ENCODE results near the gene TTLL5.
"Not testable (repeated sequence)": the region's sequence is repeated elsewhere in the genome, so short reads cannot be mapped to it uniquely, and the experiment has no call there.

Gene TTLL5

GRCh38 chr14:75906680-75907280 is 245.7 kb downstream of the TTLL5 start:
- peak; percentile 16 to 37 (median 27) for DNase-seq (ENCODE audit: low read depth in 3 of 3, low spot score in 1 of 3)

GRCh38 chr14:75907756-75908359 is 246.8 kb downstream of the TTLL5 start:
- DNase-seq (ENCODE audit: low read depth in 3 of 3, low spot score in 1 of 3) = no peak

- no peak for DNase-seq (ENCODE audit: low read depth in 3 of 3, low spot score in 1 of 3)
Observed at GRCh38 chr14:75909630-75910029, 248.6 kb downstream of the TTLL5 start.

GRCh38 chr14:75910048-75910447 is 249.0 kb downstream of the TTLL5 start:
- no peak for DNase-seq (ENCODE audit: low read depth in 3 of 3, low spot score in 1 of 3)

DNA sequence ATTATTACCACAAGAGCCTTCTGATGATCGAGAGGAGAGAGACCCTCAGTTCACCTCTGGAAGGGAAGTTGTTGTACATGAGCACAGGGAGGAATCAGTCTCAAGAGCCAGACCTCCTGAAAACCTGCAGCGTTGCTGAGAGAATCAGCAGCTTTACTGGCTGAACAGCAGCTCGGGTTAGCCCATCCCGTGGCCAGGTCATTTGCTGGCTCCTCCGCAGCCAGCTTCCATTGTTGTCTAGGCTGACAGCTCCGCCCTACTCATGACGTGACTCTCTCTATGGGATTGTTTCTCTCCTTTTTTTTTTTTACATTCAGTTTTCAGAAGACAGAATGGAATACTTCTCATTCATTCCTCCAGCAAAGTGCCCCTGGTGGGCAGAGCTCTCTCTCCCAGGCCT is 250.8 kb downstream of the TTLL5 start:
- no peak for DNase-seq (ENCODE audit: low read depth in 3 of 3, low spot score in 1 of 3)

- no peak for DNase-seq (ENCODE audit: low read depth in 3 of 3, low spot score in 1 of 3)
Observed at GRCh38 chr14:75913183-75913582, 252.1 kb downstream of the TTLL5 start.

DNA sequence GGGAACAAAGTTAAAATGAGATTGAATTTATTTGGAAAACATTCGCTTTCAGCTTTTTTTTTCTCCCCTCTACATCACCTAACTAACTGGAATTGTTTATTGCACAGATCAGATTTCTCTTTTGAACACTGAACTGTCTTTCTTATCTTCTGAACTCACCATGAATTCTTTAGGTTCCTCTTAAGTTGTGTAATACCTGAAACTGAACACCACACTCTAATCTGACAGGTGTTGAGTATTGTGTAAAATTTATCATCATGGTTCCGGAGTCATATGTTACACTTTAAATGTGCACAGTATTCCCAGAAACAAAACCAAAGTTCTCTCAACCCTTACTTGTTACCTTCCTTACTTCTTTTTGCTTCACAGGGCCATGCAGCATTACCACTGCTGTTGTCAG is 254.0 kb downstream of the TTLL5 start:
- no peak for DNase-seq (ENCODE audit: low read depth in 3 of 3, low spot score in 1 of 3)

DNA sequence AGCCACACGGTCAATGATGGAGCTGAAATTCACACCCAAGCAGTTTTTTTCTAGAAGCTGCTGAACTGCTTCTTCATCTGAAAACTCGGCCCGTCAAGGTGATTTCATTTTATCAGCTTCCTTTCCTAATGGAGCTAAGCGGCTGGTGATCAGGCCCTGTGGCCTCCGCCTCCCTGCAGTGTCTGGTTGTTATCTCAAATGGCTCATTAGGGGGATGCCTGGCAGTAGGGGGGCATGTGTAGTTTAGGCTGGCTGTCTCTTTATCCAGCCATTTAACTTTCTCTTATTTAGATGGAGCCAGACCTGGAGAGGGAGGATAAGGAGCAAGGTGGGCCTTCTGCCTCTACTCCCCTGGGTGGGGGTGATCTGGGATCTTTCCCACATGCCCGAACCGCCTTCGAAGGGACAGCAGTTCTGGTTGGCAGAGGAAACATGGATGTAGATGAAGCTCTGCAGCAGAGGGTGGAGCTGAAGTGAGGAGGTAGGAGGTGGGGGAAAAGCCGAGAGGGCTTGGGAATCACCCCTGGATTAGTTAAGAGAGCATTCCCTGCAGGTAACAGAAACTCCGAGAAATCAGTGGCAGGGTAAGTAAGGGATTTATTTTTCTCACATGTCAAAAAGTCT is 256.4 kb downstream of the TTLL5 start:
- no peak for DNase-seq (ENCODE audit: low read depth in 3 of 3, low spot score in 1 of 3)

- DNase-seq (ENCODE audit: low read depth in 3 of 3, low spot score in 1 of 3) = no peak
Observed at GRCh38 chr14:75917946-75918335, 256.9 kb downstream of the TTLL5 start.

- DNase-seq (ENCODE audit: low read depth in 3 of 3, low spot score in 1 of 3) = not testable (repeated sequence)
Observed at GRCh38 chr14:75920421-75920820, 259.4 kb downstream of the TTLL5 start.

DNA sequence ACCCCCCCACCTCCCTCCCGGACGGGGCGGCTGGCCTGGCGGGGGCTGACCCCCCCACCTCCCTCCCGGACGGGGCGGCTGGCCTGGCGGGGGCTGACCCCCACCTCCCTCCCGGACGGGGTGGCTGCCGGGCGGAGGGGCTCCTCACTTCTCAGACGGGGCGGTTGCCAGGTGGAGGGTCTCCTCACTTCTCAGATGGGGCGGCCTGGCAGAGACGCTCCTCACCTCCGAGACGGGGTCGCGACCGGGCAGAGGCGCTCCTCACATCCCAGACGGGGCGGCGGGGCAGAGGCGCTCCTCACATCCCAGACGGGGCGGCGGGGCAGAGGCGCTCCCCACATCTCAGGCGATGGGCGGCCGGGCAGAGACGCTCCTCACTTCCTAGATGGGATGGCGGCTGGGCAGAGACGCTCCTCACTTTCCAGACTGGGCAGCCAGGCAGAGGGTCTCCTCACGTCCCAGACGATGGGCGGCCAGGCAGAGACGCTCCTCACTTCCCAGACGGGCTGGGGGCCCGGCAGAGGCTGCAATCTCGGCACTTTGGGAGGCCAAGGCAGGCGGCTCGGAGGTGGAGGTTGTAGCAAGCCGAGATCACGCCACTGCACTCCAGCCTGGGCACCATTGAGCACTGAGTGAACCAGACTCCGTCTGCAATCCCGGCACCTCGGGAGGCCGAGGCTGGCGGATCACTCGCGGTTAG is 264.2 kb downstream of the TTLL5 start:
- not testable (repeated sequence) for DNase-seq (ENCODE audit: low read depth in 3 of 3, low spot score in 1 of 3)

DNA sequence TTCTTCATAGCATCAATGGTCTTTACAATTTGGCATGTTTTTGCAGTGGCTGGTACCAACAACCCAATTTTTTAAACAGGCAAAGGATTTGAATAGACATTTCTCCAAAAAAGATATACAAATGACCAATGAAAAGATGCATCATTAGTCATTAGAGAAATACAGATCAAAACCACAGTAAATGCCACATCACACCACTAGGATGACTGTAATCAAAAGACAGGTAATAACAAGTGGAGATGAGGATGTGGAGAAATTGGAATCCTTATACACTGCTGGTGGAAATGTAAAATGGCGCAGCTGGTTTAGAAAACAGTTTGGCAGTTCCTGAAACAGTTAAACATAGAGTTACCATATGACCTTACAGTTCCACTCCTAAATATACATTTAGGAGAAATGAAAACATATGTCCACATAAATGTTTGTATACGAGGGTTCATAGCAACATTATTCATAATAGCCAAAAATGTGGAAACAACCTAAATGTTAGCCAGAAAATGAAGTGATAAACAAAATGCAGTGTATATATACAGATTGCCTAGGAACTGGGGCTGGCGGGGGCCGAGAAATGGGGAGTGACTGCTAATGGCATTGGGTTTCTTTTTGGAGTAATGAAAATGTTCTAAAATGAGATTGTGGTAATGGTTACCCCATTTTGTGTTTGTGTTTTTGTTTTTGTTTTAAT is 265.5 kb downstream of the TTLL5 start:
- no peak for DNase-seq (ENCODE audit: low read depth in 3 of 3, low spot score in 1 of 3)

- no peak for DNase-seq (ENCODE audit: low read depth in 3 of 3, low spot score in 1 of 3)
Observed at GRCh38 chr14:75927564-75928087, 266.6 kb downstream of the TTLL5 start.

DNA sequence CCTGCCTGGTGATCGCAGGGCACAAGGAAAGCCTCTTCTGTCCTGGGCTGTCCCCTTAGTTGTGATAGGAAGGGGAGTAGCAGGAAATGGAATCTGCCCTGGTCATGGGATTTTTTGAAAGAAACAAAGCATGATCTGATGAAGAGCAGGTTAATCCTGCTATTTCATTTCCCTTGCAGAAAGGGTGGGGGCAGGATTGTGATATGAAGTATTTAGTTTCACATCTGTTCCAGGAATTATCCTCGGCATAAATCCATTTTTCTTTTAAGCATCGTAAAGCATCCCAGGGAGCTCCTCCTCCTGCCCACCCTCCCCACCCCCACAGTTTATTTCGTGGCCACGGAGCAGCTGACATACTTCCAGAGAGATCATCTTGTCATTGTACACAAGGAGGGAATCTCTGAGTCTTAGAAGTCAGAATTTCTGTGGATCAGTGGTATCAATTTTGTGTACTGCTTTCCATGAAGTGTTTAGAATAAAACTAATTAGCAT is 267.7 kb downstream of the TTLL5 start:
- DNase-seq (ENCODE audit: low read depth in 3 of 3, low spot score in 1 of 3) = no peak

DNA sequence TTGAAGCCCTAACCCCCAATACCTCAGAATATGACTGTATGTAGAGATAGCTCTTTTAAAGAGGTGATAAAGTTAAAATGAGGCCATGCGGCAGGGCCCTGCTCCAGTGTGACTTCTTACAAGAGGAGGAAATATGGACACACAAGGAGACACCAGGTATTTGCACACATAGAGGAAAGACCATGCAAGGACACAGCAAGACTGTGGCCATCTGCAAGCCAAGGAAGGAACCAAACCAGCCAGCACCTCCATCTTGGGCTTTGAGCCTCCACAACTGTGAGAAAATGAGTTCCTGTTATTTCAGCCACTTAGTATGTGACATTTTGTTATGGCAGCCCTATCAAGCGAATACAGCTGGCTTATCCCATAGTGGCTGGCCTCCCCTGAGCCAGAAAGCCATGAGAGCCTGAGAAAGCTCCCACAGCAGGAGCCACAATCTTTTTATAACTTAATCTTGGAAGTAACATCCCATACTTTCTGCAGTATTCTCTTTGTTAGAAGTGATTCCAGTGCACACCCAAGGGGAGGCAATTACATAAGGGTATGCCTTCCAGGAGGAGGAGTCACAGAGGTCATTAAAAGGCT is 272.8 kb downstream of the TTLL5 start:
- no peak for DNase-seq (ENCODE audit: low read depth in 3 of 3, low spot score in 1 of 3)

GRCh38 chr14:75934998-75935628 is 274.1 kb downstream of the TTLL5 start:
- DNase-seq (ENCODE audit: low read depth in 3 of 3, low spot score in 1 of 3) = no peak

DNA sequence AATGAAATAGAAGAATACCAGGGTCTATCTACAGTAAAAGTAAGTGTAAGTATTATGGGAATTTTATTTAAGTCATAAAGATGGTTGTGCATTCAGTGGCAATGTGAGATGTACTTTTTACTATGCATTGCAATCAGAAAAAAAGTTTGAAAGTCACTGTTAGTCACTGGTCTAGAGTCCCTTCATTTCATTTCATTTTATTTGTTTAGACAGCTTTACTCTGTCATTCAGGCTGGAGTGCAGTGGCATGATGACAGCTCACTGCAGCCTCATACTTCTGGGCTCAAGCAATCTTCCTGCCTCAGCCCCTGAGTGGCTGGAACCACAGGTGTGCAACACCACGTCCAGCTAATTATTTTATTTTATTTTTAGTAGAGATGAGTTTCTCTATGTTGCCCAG is 278.2 kb downstream of the TTLL5 start:
- no peak for DNase-seq (ENCODE audit: low read depth in 3 of 3, low spot score in 1 of 3)

DNA sequence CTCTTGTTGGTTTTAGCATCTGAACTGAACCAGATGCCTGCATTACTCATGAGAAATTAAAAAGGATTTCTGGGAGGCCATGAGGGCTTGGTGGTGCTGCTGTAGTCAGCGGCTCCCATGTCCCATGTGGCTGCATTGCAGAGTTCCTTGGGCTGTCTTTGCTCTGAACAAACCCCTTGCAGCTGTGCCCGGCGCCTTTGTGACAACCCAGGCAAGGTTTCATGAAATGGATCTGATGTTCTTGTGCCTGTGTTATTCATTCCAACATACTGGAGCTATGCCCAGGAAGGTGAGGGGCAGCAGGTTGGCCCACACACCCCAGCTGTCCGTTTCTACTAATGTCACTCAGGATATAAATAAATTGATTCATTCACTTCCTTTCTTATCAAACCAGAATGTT is 280.0 kb downstream of the TTLL5 start:
- DNase-seq (ENCODE audit: low read depth in 3 of 3, low spot score in 1 of 3) = no peak

DNA sequence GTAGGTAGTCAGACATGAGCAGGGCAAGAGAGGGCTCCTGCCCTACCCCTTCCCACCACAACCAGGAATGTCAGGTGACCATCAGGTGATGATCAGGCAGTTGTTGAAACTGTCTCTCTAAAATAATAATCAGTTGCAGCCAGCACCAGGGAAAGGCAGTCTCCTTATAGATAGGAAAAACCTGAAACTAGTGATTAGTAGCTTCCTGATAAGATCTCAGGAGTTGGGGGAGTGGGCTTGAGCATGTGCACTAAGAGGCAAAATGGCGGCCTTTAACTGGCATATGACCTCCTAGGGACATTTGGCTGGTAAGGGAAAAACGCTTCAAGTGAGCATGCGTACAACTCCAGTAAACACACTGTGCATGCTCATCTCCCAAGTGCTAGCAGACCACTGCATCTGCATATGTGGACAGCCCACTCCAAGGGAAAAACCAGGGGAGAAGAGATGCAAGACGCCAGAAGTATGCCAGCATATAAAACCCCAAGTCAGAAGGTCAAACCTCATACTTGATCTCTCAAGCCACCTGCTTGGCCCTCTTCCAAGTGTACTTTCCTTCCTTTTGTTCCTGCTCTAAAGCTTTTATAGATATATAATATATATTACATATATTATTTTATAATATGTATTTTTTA is 283.7 kb downstream of the TTLL5 start:
- DNase-seq (ENCODE audit: low read depth in 3 of 3, low spot score in 1 of 3) = no peak

- DNase-seq (ENCODE audit: low read depth in 3 of 3, low spot score in 1 of 3) = no peak
Observed at GRCh38 chr14:75946785-75947184, 285.7 kb downstream of the TTLL5 start.

Measured in stimulated activated CD4-positive, alpha-beta T cell treated with anti-CD3 and anti-CD28 coated beads, TNF-alpha, amount 100 ng/mL, for 1 hour (primary cell).